Left ventricle myocardium inferior (tissue), 1 donor: ENCODE results near the gene SORCS1. TPM values are rescaled to one million over a fixed set of nuclear protein-coding genes. Genes with fewer than 3 reads are reported as not detected.

Source experiments
- DNase-seq: peaks from one replicate; pipeline ENCODE4 v3.0.0-alpha.2; 2020
- H3K27ac ChIP-seq: fragments of 200-600 bp; replicated peaks from 2 replicates; pipeline ENCODE4 v1.8.0; 2021
- H3K27me3 ChIP-seq: fragments of 200-600 bp; 2 replicates; pipeline ENCODE4 v1.8.0; 2021; ENCODE audit warnings: low read depth
- H3K36me3 ChIP-seq: fragments of 200-600 bp; 2 replicates; pipeline ENCODE4 v1.8.0; 2021
- H3K4me1 ChIP-seq: fragments of 200-600 bp; 2 replicates; pipeline ENCODE4 v1.8.0; 2021
- H3K4me3 ChIP-seq: fragments of 200-600 bp; 2 replicates; pipeline ENCODE4 v1.8.0; 2021; ENCODE audit warnings: mild to moderate bottlenecking, moderate library complexity
- H3K9me3 ChIP-seq: fragments of 200-600 bp; replicated peaks from 2 replicates; pipeline ENCODE4 v1.8.0; 2021
- intact Hi-C: fragments of 100-400 bp; cut with micrococcal nuclease; formaldehyde crosslinking; loops from one replicate; pipeline ENCODE4 v1.11.0; 2022
- total RNA-seq: library from RNA; stranded (reverse); fragmentation: NEBNext Ultra II Directional; extraction: Animal tissue kit (Norgen Biotek cat#: 25700); gene quantifications from one replicate; pipeline ENCODE4 v1.2.1, GENCODE V29; 2021
- TF ChIP-seq, protein P1 (sequence below): fragments of 200-600 bp; IDR thresholded peaks from 2 replicates; pipeline ENCODE4 v1.8.0; 2021; ENCODE audit warnings: antibody characterized with exemption, mild to moderate bottlenecking, borderline replicate concordance
- donor health status: DM: no; HTN: yes; CAD: no; lungs with severe emphysema.

Gene SORCS1
- total RNA-seq, 1 donor from 2014 or later, result 2.9 TPM

GRCh38 chr10:106785528-106785927, 379.0 kb downstream of the SORCS1 start:
- Histone ChIP-seq H3K27ac (no peak overlapping the region), H3K4me3 (no peak overlapping the region), H3K36me3 (no peaks in the 10 kb centered on the region), H3K4me1 (peaks cover 6% of the 10 kb centered on the region), H3K9me3 (no peaks in the 10 kb centered on the region), H3K27me3 (peaks cover 3% of the 10 kb centered on the region)
- TF ChIP-seq, protein P1, sequence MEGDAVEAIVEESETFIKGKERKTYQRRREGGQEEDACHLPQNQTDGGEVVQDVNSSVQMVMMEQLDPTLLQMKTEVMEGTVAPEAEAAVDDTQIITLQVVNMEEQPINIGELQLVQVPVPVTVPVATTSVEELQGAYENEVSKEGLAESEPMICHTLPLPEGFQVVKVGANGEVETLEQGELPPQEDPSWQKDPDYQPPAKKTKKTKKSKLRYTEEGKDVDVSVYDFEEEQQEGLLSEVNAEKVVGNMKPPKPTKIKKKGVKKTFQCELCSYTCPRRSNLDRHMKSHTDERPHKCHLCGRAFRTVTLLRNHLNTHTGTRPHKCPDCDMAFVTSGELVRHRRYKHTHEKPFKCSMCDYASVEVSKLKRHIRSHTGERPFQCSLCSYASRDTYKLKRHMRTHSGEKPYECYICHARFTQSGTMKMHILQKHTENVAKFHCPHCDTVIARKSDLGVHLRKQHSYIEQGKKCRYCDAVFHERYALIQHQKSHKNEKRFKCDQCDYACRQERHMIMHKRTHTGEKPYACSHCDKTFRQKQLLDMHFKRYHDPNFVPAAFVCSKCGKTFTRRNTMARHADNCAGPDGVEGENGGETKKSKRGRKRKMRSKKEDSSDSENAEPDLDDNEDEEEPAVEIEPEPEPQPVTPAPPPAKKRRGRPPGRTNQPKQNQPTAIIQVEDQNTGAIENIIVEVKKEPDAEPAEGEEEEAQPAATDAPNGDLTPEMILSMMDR, result no peak
- intact Hi-C loops, result no loop called here
- DNase-seq, result no peak

GRCh38 chr10:106780632-106781031, 383.9 kb downstream of the SORCS1 start:
- intact Hi-C loops, result no loop called here

GRCh38 chr10:106777841-106778240, 386.7 kb downstream of the SORCS1 start:
- H3K4me1 ChIP-seq, result peaks cover 6% of the 10 kb centered on the region
- no peak overlapping the region for H3K4me3 ChIP-seq
- intact Hi-C loops, result no loop called here
- H3K9me3 ChIP-seq, result no peaks in the 10 kb centered on the region
- no peak for DNase-seq
- H3K27me3 ChIP-seq, result peaks cover 36% of the 10 kb centered on the region
- no peaks in the 10 kb centered on the region for H3K36me3 ChIP-seq
- TF ChIP-seq, protein P1, result no peak
- H3K27ac ChIP-seq, result no peak overlapping the region

More at GRCh38 chr10:106780632-106781031, 383.9 kb downstream of the SORCS1 start:
- Histone ChIP-seq H3K4me1 (peaks cover 6% of the 10 kb centered on the region), H3K36me3 (no peaks in the 10 kb centered on the region), H3K9me3 (no peaks in the 10 kb centered on the region), H3K27ac (no peak overlapping the region), H3K4me3 (no peak overlapping the region), H3K27me3 (peaks cover 19% of the 10 kb centered on the region)
- no peak for DNase-seq
- TF ChIP-seq, protein P1, result no peak

GRCh38 chr10:106775127-106775526, 389.4 kb downstream of the SORCS1 start:
- intact Hi-C loops, result no loop called here
- Histone ChIP-seq H3K4me3 (no peak overlapping the region), H3K36me3 (no peaks in the 10 kb centered on the region), H3K27ac (no peak overlapping the region), H3K9me3 (no peaks in the 10 kb centered on the region), H3K27me3 (peaks cover 40% of the 10 kb centered on the region), H3K4me1 (no peaks in the 10 kb centered on the region)
- DNase-seq, result no peak
- TF ChIP-seq, protein P1, result no peak

DNA sequence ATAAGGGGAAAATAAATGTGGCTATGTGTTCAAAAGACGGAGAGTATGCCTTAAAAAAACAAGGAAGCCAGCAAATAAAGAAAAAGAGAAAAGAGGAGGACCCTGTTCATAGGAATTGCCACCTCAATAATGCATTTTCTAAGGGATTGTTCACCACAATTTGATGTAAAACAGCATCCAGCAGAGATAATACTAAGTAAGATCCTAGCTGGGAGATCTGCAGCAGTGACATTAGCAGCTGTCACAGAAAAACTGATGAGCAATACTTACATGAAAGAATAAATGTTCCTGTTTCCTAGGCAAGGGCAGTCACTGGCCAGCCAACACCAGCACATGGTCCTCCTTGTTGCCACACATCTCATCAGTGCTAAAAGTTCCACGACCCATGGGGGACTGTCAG, 391.5 kb downstream of the SORCS1 start:
- H3K27me3 ChIP-seq, result peaks cover 33% of the 10 kb centered on the region
- no peak for DNase-seq
- H3K27ac ChIP-seq, result no peak overlapping the region
- no peaks in the 10 kb centered on the region for H3K4me1 ChIP-seq
- TF ChIP-seq, protein P1, result no peak
- no peak overlapping the region for H3K4me3 ChIP-seq
- intact Hi-C loops, result no loop called here
- H3K9me3 ChIP-seq, result no peaks in the 10 kb centered on the region
- H3K36me3 ChIP-seq, result no peaks in the 10 kb centered on the region
